Heart left ventricle (tissue), 16 donors: ENCODE data around the gene ANKRD13B. TPM values are rescaled to one million over a fixed set of nuclear protein-coding genes. Genes with fewer than 3 reads are reported as not detected.

Source experiments
- ATAC-seq, 4 donors: fragments of 200-7000 bp; cut with Tn5 transposase; one replicate each; pipeline ENCODE4 v1.9.1; 2020 to 2022; ENCODE audit warnings: moderate library complexity in 4 of 4, mild to moderate bottlenecking in 3 of 4, moderate number of reproducible peaks in 1 of 4
- DNase-seq, 5 donors: peaks; one replicate each; pipeline ENCODE4 v3.0.0-alpha.2; 2020
- H3K27ac ChIP-seq, 12 donors: fragments of 200-600 bp; sonication (generic) in 4 of 12; one replicate each; pipeline versions ENCODE4 v1.5.0 to v1.8.0; 2016 to 2022; ENCODE audit warnings: mild to moderate bottlenecking in 2 of 12
- H3K27me3 ChIP-seq, 9 donors: fragments of 200-600 bp; sonication (generic) in 2 of 9; one replicate each; pipeline versions ENCODE4 v1.5.1 to v1.8.0; 2016 to 2022; ENCODE audit warnings: mild to moderate bottlenecking in 3 of 9
- H3K36me3 ChIP-seq, 9 donors: fragments of 200-600 bp; sonication (generic) in 2 of 9; one replicate each; pipeline versions ENCODE4 v1.5.0 to v1.8.0; 2018 to 2022; ENCODE audit warnings: mild to moderate bottlenecking in 2 of 9
- H3K4me1 ChIP-seq, 12 donors: fragments of 200-600 bp; sonication (generic) in 4 of 12; one replicate each; pipeline versions ENCODE4 v1.5.0 to v1.8.0; 2016 to 2022; ENCODE audit warnings: mild to moderate bottlenecking in 3 of 12
- H3K4me3 ChIP-seq, 12 donors: fragments of 200-600 bp; sonication (generic) in 4 of 12; one replicate each; pipeline versions ENCODE4 v1.5.0 to v1.8.0; 2017 to 2022; ENCODE audit warnings: mild to moderate bottlenecking in 9 of 12, moderate library complexity in 4 of 12
- H3K9me3 ChIP-seq, 12 donors: fragments of 200-600 bp; sonication (generic) in 4 of 12; one replicate each; pipeline versions ENCODE4 v1.5.0 to v1.8.0; 2016 to 2022; ENCODE audit warnings: mild to moderate bottlenecking in 1 of 12
- POLR2A ChIP-seq, 2 donors: fragments of 450-650 bp; IDR thresholded peaks; one replicate each; pipeline ENCODE4 v1.6.1; 2017; ENCODE audit warnings: antibody characterized with exemption in 2 of 2, mild to moderate bottlenecking in 2 of 2, moderate library complexity in 2 of 2
- WGBS, 4 donors: extraction: QIAGEN DNeasy Blood & Tissue Kit in 2 of 4; methylation state at CpG; one replicate each; pipeline versions ENCODE4 v1.1.5 to v1.1.7; 2013 to 2018; 5-methylcytosine and 5-hydroxymethylcytosine counted together
- intact Hi-C, 10 donors: fragments of 100-400 bp; cut with DNase I; formaldehyde crosslinking; loops; one replicate each; pipeline versions ENCODE4 v1.11.1 to v1.14.2; 2022
- long read RNA-seq, 3 donors: library from polyadenylated mRNA; unstranded; transcript quantifications; one replicate each; pipeline ENCODE4 v2.0.0, GENCODE V29; 2020 to 2021
- polyA plus RNA-seq, 2 donors: library from polyadenylated mRNA; stranded (reverse); fragments of 200-250 nt; gene quantifications; one replicate each; pipeline ENCODE4 v1.2.3, GENCODE V29; 2013
- total RNA-seq, 9 donors: library from RNA; depleted of rRNA in 2 of 9; stranded (reverse); fragments of >200 nt in 2 of 9; fragmentation: NEBNext Ultra II Directional in 3 of 9; extraction: Animal tissue kit (Norgen Biotek cat#: 25700) in 3 of 9; gene quantifications; one replicate each; pipeline versions ENCODE4 v1.1.0 to v1.2.4, GENCODE V29; 2016 to 2023
- TF ChIP-seq, protein P1 (sequence below), 12 donors: fragments of 200-600 bp; sonication (generic) in 4 of 12; IDR thresholded peaks; one replicate each; pipeline versions ENCODE4 v1.5.0 to v1.8.0; 2018 to 2022; ENCODE audit warnings: antibody characterized with exemption in 12 of 12, mild to moderate bottlenecking in 5 of 12
- donor health status: ischemic (EF 13 %, LVEDD 7.1; RV severe dilation, severe dysfunction).
- donor health status: healthy with polysubstance abuse.
- donor health status: DM: no; HTN: yes; CAD: no.
- donor health status: DM: no; HTN: no; CAD: no.
- donor health status: ischemic (EF 25% LVEDD 6.9; RV normal size, moderate dysfunction).
- donor health status: ischemic (EF 25% LVEDD 5.7; RV mildly dilated, moderate dysfunction).
- donor health status: healthy.
- donor health status: DM: yes; HTN: yes; CAD: no.
- donor health status: ischemic (EF 35%, LVEDD 5.7; RV mildly dilated, moderate dysfunction).
- donor health status: nonischemic (EF 11% LVEDD 7.7; RV severe dilation, severe dysfunction).
- donor health status: DM: yes; HTN: yes; CAD: no.
- donor health status: PGD.
- donor health status: ischemic (EF 29% LVEDD 5.4; RV normal size, mild dysfunction).
- donor health status: nonischemic (EF 23%, LVEDD 6.1; RV moderate dilation, normal function).

The ANKRD13B gene
- 1 to 10 TPM; 4.4 to 9.9 (median 6.1) TPM for total RNA-seq
- 10 to 100 TPM in 1 of 2 donors, 1 to 10 TPM in 1; 4.1 to 12.7 TPM for polyA plus RNA-seq
- long read RNA-seq, donor 1: 0 reads
- long read RNA-seq, donor 2, partial matches to known transcripts: 1 of 2 reads
- long read RNA-seq, donor 2, other reads (novel, unspliced or antisense): 1 of 2 reads
- long read RNA-seq, donor 3, partial matches to known transcripts: 2 of 2 reads
- long read RNA-seq, donor 3, other reads (novel, unspliced or antisense): 0 of 2 reads

DNA sequence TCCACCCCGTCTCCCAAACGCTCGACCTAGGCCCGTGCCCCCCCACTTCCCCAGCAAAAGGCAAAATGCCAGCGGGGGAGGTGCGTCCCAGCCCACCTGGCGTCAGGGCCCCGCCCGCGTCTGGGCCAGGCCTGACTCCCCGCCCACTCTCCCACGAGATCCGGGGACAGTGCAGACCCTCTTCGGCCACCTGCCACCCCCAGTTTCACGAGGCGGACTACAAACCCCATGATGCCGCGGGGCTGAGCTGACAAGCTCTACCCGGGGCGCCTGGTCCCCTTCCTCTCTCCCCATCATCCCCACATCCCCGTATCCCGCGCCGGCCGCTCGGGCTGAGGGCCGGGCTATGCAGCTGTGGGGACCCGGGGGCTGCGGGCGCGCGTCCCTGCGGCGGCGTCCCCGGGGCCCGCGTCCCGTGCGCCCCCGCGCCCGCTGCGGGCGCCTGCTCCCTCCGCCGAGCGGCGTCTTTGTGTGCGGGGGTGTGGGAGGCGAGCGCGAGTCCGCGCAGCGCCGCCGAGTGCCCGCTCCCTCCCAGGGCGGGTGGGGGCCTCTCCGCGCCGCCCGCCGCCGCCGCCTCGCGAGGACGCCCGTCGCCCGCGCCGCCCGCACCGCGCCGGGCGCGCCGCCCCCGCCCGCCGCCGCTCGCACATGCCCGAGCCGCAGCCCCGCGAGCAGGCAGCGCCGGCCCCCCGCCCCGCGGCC, at the start of gene ANKRD13B:
Gene ANKRD13B, plus strand, starts transcription at position 283 of the 702 bp plus-strand sequence. CDS start 490 bp downstream, outside the sequence.
- no peaks in the 10 kb centered on the region for H3K27me3 ChIP-seq
- DNase-seq (peak in 4 of 5 donors; percentile 65 to 81 (median 69)), ATAC-seq (peak in 2 of 4 donors; percentile 0 to 4)
- intact Hi-C loops: loop anchor here in 1 of 10 donors (2.0 kb wide), 1 partner anchor 22 kb away; no protein-coding TSS in a partner anchor
- peaks cover 5 to 88% (median 56%) of the 10 kb centered on the region in 12 donors for H3K4me1 ChIP-seq
- WGBS, 4 donors: 1 to 3% (median 1%) methylated on average over 13 to 96 of the region's 96 CpGs
- H3K36me3 ChIP-seq: no peaks in the 10 kb centered on the region
- peak within 1 kb of the TSS; percentile 38 to 95 (median 88) for H3K27ac ChIP-seq
- H3K9me3 ChIP-seq: no peaks in the 10 kb centered on the region
- peak within 1 kb of the TSS; percentile 59 to 88 (median 68) for H3K4me3 ChIP-seq
- TF ChIP-seq POLR2A (IDR thresholded peaks at IDR 0.05): no peak
- TF ChIP-seq, protein P1, sequence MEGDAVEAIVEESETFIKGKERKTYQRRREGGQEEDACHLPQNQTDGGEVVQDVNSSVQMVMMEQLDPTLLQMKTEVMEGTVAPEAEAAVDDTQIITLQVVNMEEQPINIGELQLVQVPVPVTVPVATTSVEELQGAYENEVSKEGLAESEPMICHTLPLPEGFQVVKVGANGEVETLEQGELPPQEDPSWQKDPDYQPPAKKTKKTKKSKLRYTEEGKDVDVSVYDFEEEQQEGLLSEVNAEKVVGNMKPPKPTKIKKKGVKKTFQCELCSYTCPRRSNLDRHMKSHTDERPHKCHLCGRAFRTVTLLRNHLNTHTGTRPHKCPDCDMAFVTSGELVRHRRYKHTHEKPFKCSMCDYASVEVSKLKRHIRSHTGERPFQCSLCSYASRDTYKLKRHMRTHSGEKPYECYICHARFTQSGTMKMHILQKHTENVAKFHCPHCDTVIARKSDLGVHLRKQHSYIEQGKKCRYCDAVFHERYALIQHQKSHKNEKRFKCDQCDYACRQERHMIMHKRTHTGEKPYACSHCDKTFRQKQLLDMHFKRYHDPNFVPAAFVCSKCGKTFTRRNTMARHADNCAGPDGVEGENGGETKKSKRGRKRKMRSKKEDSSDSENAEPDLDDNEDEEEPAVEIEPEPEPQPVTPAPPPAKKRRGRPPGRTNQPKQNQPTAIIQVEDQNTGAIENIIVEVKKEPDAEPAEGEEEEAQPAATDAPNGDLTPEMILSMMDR (IDR thresholded peaks at IDR 0.05): no peak

DNA sequence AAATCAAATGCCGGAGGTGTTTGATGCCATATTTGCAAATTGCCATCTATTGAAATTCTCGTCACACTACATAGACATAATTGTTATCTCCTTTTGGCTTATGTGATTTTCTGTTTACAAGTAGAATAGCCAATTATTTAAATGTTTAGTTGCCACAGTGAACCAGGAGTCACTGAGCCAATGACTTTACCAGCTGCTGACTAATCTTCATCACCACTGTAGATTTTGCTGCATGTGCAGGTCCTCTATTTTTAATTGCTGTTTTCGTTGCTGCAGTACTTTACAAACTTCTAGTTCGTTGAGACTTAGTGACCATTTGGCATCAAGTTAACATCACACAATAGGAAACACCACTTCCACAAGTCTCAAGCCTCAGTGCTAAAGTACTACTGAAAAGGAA, 48.9 kb upstream of the ANKRD13B start:
- Histone ChIP-seq H3K36me3 (peaks cover 0 to 77% (median 59%) of the 10 kb centered on the region in 9 donors), H3K4me1 (peaks cover 0 to 3% (median 0%) of the 10 kb centered on the region in 12 donors), H3K9me3 (no peaks in the 10 kb centered on the region), H3K27me3 (no peaks in the 10 kb centered on the region), H3K27ac (no peak overlapping the region), H3K4me3 (no peak overlapping the region)
- no peak for ATAC-seq
- DNase-seq: no peak
- WGBS, 4 donors: 81 to 85% (median 83%) methylated on average over 4 of the region's 4 CpGs
- TF ChIP-seq POLR2A (IDR thresholded peaks at IDR 0.05): no peak
- TF ChIP-seq, protein P1 (IDR thresholded peaks at IDR 0.05): no peak
- intact Hi-C loops: no loop called here

DNA sequence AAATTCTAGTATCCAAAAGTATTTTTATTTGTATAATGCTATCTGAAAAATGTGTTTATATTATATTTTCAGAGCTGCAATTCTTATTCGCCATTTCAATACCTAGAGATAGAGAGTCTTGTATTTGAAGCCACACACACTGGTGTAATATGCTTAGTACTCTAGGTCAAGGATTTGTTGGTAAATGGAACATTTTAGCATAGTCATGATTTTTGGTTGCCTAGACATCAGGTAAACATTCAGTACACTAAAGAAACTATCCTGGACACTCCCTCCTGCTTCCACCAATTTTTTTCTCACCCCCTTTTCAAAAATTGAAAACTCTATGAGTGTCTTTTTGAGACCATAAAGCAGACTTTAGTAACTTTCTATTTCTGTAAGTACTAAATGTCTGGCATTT, 46.8 kb upstream of the ANKRD13B start:
- 93 to 98% (median 96%) methylated on average over 1 of the region's 1 CpG for WGBS, 4 donors
- intact Hi-C loops: no loop called here

More for the DNA sequence above, 46.8 kb upstream of the ANKRD13B start:
- H3K4me3 ChIP-seq: no peak overlapping the region
- DNase-seq (no peak), ATAC-seq (no peak)
- no peaks in the 10 kb centered on the region for H3K27me3 ChIP-seq
- H3K36me3 ChIP-seq: peaks cover 0 to 57% (median 41%) of the 10 kb centered on the region in 9 donors
- no peak overlapping the region for H3K27ac ChIP-seq
- no peaks in the 10 kb centered on the region for H3K9me3 ChIP-seq
- peaks cover 0 to 15% (median 6%) of the 10 kb centered on the region in 12 donors for H3K4me1 ChIP-seq
- TF ChIP-seq POLR2A (IDR thresholded peaks at IDR 0.05): no peak
- TF ChIP-seq, protein P1 (IDR thresholded peaks at IDR 0.05): no peak
